NCI-H345 treated with DMSO at 0.1 percent for 48 hours (cell line): Measurements from ENCODE around the gene ANAPC1.
A peak's percentile ranks its signal among the peaks of the same experiment; 100 is the strongest.
"Not testable (repeated sequence)": the region's sequence is repeated elsewhere in the genome, so short reads cannot be mapped to it uniquely, and the experiment has no call there.

ENCODE experiments used
- DNase-seq: peaks from one replicate; lab custom pipeline; 2025; ENCODE audit not compliant: unreplicated experiment; lab: John Stamatoyannopoulos, UW

ANAPC1 gene

GRCh38 chr2:111883661-111884591, at the start of gene ANAPC1:
Gene ANAPC1 (minus strand): TSS chr2:111884193. CDS start chr2:111880825, 3,368 bp downstream.
- peak; percentile 67 for DNase-seq

- DNase-seq = no peak
Measured at GRCh38 chr2:111932841-111933291, 48.9 kb upstream of the ANAPC1 start.

- DNase-seq = no peak
Measured at GRCh38 chr2:111930875-111931274, 46.9 kb upstream of the ANAPC1 start.

GRCh38 chr2:111930409-111930808, 46.4 kb upstream of the ANAPC1 start:
- DNase-seq = no peak

GRCh38 chr2:111927723-111928122, 43.7 kb upstream of the ANAPC1 start:
- no peak for DNase-seq

GRCh38 chr2:111924617-111925107, 40.7 kb upstream of the ANAPC1 start:
- no peak for DNase-seq

- no peak for DNase-seq
Measured at GRCh38 chr2:111923276-111923804, 39.3 kb upstream of the ANAPC1 start.

GRCh38 chr2:111919794-111920608, 36.0 kb upstream of the ANAPC1 start:
- DNase-seq = no peak

GRCh38 chr2:111919365-111919764, 35.4 kb upstream of the ANAPC1 start:
- no peak for DNase-seq

- DNase-seq = no peak
Measured at GRCh38 chr2:111918383-111918806, 34.4 kb upstream of the ANAPC1 start.

- DNase-seq = no peak
Measured at GRCh38 chr2:111917106-111917505, 33.1 kb upstream of the ANAPC1 start.

- no peak for DNase-seq
Measured at GRCh38 chr2:111912547-111912946, 28.6 kb upstream of the ANAPC1 start.

GRCh38 chr2:111911295-111911977, 27.4 kb upstream of the ANAPC1 start:
- not testable (repeated sequence) for DNase-seq

- DNase-seq = no peak
Measured at GRCh38 chr2:111910609-111911277, 26.8 kb upstream of the ANAPC1 start.

GRCh38 chr2:111909997-111910396, 26.0 kb upstream of the ANAPC1 start:
- not testable (repeated sequence) for DNase-seq

- no peak for DNase-seq
Measured at GRCh38 chr2:111909079-111909478, 25.1 kb upstream of the ANAPC1 start.

- no peak for DNase-seq
Measured at GRCh38 chr2:111908578-111908977, 24.6 kb upstream of the ANAPC1 start.

GRCh38 chr2:111905990-111906735, 22.2 kb upstream of the ANAPC1 start:
- no peak for DNase-seq

GRCh38 chr2:111905475-111905869, 21.5 kb upstream of the ANAPC1 start:
- DNase-seq = not testable (repeated sequence)
